ENCODE measurements around the gene GATA2. TPM values are rescaled to one million over a fixed set of nuclear protein-coding genes. Genes with fewer than 3 reads are reported as not detected.

GATA2 gene
- total RNA-seq, 1 experiment from 2014 or later, result 1.6 TPM

DNA sequence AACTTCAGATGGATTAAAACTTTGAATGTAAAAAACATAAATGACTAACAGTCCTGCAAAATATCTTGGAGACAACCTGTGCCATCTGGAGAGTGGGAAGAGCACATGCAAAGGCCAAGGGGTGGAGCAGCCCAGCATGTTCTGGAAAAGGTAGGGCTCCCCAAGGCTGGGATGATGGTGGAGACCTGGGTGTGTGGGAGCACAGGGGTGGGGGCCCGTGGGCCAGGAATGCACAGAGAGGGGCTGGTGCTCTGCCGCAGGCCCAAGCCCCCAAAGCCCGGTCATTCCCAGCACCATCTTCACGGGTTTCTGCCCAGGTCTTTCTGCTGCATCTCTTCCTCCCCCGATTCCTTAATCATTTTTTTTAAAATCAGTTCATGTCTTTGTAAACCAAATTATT lies 9.7 kb upstream of the GATA2 start:
- no peak for DNase-seq (ENCODE audit: low read depth)

- no peak for DNase-seq (ENCODE audit: low read depth)
Measured at GRCh38 chr3:128501431-128501830, 8.4 kb upstream of the GATA2 start.

DNA sequence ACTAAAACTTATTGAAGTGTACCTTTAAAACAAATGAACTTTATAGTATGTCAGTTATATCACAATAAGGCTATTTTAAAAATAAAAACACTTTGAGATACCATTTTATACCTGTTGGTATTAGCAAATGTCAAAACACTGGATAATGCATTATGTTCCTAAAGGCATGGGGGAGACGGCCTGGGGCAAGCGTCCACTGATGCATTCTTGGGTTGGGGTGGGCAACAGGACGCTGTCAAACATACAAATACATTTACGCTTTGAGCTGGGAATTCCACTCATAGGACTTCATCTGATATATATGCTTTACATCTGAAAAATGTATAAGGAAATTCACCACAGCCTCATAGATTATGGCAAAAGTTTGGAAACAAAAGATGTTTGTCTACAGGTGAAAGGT lies 7.6 kb upstream of the GATA2 start:
- DNase-seq (ENCODE audit: low read depth), result no peak

GRCh38 chr3:128499724-128500275 lies 6.8 kb upstream of the GATA2 start:
- DNase-seq (ENCODE audit: low read depth), result peak; percentile 47

- DNase-seq (ENCODE audit: low read depth), result no peak
Measured at GRCh38 chr3:128498901-128499530, 6.0 kb upstream of the GATA2 start.

DNA sequence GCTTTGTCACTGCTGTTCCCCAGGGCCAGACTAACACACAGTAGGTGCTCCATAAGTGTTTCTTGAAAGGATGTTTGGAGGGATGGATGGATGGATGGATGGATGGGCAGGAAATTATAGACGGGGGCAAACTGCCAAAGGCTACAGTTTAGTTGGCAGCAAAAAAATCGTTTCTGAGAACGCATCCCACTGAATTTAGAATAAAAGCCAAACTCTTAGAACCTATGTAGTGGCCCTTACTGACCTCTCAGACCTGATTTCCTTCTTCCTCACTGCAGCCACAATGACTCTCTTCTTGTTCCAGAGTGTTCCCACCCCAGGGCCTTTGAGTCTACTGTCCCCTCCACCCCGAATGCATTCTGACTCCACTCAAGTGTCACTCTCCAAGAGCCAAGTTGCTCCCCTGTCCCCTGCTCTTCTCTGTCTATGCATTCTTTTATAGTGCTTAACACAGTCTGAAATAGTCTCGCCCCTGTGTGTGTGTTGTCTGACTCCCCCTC lies 5.2 kb upstream of the GATA2 start:
- no peak for DNase-seq (ENCODE audit: low read depth)

DNA sequence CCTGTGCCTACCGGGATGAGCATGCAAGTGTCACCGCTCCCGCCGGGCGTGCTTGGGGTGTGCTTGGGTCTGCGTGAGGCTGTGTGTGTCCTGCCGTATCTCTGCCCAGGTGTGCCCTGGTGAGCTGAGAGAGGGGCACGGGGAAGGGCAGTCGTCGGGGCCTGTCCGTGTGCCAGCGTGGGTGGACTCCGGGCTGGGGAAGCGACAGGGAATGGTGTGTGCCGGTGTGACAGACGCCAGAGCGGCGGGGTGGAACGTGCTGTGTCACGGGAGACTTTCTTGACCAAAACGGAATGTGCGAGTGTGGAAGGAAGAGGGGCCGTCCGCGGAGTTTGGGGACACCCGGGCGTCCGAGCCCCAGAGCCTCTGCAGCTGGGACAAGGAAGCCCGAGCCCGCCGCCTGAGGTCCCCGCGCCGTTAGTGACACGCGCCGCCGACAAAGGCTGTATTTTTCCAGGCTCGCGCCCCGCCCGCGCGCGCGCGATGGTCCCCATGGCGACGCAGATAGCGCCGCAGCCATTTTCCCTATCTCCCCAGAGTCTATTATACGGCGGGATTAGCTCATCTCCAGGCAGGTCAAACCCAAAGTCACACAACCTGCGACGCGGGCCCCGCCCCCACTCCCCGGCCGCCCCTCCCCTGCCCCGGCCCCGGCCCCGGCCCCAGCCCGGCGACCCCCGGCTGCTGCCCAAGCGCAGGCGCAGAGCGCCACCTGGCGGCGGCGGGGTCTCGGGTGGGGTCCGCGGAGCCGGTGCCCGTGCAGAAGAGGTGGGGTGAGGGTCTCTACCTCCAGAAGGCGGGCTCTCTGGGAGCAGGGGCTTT lies 4.5 kb upstream of the GATA2 start:
- DNase-seq (ENCODE audit: low read depth), result no peak

DNA sequence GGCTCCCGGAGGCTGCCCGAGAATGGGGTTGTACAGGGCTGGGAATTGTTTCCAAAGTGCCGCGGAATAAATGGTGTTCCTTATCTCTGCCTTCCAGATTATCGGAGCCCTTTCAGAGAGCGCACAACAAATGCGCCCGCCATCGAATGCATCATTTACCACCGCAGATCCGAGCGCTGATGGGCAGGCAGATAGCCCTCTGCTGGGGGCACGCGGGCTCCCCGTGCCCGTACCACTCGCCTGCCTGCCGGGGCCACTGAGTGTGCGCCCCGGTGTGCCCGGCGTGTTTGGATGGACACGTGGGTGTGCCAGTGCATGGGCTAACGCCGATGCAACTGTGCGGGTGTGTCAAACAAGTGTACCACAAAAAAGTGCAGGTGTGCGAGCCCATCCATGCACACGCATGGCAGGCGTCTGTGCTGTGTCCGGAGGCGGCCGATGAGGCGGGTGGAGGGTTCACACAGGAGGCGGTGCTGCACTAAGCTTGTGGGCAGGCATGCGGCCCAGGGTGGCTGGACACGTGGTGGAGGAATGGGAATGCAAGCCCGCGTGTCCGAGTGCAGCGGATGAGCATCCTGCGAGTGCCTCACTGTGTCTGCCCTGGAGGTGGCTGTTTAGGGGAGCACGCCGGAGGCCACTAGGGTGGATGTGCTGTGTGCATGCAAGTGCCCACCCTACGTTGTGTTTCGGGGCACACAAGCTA lies 3.8 kb upstream of the GATA2 start:
- no peak for DNase-seq (ENCODE audit: low read depth)

- no peak for DNase-seq (ENCODE audit: low read depth)
Measured at GRCh38 chr3:128496019-128496601, 3.1 kb upstream of the GATA2 start.

DNA sequence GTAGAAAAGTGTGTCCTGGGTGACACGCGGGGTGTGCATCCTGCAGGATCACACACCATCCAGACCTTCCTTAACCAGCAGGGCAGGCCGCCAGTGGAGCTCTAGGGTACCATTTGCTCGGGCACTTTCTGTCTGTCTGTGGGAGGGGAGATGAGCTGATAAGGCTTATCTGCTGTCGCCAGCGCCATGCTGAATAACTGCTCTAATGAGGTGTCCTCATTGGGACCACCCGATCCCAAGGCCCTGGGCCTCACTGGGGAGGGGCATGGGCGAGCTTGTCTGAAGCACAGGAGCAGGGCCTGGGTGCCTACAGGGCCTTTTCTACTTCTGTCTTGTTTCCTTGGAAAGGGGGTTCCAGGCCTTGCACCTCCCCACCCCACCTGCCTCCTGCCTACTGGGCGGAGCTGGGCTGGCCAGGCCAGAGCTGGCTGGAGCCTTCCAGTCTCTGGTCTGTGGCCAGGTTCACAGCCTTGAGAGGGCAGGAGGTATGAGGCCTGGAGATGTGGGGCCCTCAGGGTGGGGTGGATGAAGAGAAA lies 2.5 kb upstream of the GATA2 start:
- DNase-seq (ENCODE audit: low read depth), result no peak

GRCh38 chr3:128494367-128494650 lies 1.3 kb upstream of the GATA2 start:
- no peak for DNase-seq (ENCODE audit: low read depth)

DNA sequence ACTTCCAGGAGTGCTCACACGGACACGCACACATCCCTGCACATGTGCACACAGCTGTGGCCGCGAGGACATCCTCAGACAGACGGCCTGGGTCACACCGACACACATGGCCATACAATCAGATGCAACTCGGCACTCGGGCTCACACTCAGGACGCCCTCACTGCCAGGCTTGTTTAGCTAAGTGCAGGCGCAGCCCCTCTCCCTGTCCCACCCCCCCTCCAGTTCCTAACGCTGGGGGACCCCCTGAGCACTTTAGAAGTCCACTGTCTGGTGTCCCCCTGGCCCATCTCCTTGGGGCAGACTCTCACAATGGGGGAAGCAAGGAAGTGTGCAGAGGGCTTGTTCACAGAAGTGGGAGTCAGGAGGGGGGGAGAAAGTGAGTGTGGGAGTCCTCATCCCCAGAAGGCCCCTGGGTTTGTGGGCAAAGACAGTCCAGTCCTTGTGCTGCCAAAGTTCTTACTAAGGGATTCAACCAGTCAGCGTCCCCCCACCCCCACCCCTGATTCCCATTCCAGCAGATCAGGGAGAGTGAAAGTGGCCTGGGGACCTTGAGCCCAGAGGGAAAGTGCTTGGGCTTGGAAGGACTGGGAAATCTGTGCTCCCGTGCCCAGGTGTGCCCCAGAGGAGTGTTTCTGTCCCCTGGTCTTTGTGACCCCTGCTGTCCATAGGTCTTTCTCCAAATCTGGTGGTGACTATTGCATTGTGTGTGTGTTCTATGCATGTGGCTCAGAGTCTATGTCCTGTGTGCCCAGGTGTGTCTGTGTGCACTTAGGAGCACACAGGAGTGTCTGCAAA lies 767 bp upstream of the GATA2 start:
- DNase-seq (ENCODE audit: low read depth), result no peak

DNA sequence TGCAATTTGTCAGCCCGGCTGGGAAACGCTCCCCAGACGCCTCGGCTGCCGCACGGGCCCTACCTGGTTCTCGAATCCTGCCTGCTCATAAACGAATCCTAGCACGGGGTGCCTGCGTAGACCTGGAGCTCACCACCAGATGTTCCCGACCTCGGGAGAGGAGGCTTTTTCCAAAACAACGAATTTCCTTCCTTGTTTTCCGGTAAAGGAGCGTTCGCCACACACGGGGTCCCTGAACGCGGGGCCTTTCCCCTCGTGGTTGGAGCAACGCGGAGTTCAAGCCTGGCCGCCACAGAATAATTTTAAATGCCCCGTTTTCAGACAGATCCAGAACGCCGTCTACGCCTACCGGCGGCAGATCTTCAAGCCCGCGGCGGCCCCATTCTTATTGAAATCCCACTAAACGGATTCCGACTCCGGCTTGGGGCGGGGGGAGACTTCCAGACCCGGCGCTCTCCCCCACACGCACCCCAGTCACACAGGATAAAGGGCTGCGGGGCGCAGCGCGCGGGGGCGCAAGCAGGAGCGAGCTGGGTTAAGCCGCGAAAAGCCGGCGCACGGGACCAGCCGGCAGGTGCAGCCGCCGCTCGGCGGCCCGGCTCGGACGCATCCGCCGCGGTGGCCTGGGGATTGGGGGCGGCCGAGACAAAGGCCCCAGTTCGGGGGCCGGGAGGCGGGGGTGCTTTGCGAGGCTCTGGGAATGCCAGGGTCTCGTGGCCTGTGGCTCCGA lies 895 bp downstream of the GATA2 start:
- DNase-seq (ENCODE audit: low read depth), result no peak

DNA sequence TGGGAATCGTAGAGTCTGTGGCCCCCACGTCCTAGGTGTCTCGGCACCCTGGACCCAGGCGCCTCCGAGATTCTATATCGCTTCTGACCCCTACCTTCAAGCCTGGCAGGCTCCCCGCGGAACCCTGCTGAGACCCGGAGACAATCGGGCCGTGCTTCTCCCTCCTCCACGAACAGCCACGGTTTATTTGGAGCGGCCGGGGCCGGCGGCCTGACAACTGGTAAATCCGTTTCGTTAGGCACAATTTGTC lies 1.4 kb downstream of the GATA2 start:
- DNase-seq (ENCODE audit: low read depth), result no peak

- DNase-seq (ENCODE audit: low read depth), result no peak
Measured at GRCh38 chr3:128490915-128491690, 1.9 kb downstream of the GATA2 start.

- DNase-seq (ENCODE audit: low read depth), result no peak
Measured at GRCh38 chr3:128490650-128490914, 2.4 kb downstream of the GATA2 start.

DNA sequence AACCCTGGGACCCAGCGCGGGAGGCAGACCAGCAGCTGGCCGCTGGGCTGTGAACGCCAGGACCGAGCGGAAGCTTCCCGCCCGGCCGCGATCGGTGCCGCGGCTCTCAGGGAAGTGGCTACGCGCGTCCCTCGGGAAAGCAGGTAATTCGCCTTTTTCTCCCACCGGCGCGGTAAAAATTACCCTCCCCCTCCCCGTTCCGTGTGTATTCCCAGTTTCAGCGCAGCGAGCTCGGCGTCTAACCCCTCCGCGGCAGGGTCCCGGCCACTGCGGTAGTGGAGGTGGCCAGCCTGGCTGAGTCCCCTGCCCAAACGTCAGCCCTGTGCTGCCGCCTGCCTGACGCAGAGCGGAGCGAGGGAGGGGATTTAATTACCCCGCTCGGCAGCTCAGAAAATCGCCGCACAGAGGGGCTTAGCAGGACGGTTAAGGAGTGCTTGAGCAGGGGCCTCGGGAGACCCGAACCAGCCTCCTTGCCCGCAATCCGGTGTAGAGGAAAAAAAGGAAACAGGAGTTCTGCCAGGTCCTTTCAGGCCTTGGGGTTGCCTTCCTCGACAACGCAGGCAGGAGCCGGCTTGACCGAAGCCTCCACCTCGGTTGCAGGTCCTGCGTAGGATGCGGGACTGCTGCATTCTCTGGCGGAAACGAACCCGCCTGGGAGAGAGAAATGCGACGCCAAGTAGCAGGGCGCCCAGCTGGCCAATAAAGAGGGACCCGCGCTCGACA lies 2.9 kb downstream of the GATA2 start:
- DNase-seq (ENCODE audit: low read depth), result no peak

GRCh38 chr3:128489674-128489926 lies 3.4 kb downstream of the GATA2 start:
- DNase-seq (ENCODE audit: low read depth), result no peak

DNA sequence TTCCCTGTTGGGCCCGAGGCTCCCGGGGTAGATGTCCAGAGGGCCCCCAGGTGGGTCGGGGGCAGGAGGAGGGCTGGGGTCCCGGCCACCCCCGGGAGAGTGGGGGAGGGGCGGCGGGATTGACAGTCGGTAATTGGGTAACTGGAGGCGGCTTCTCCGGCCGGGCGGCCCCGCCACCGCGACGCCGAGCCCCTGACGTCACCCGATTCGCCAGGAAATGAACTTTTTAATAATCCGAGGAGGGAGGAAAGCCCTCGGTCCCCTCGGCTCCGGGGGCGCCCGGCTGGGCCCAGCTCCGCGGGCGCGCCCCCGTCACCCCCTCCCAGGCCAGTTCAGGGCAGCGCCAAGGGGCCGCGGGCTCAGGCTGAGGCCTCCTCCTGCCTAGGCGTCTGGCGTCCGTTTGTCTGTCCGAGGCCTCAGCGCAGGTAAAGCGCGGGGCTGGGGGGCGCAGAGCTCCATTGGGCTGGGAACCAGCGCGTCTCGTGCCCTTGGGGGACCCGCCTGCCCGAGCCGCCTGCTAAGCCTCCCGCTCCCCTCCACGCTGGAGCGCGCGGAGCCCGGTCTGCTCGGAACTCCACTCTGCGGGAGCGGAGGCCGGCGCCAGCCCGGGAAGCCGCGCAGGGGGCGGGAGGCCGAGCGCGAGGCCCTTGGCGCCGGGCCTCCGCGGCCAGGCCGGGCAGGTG lies 3.9 kb downstream of the GATA2 start:
- no peak for DNase-seq (ENCODE audit: low read depth)
